CD8-positive, alpha-beta memory T cell (primary cell): ENCODE data around the gene C1QC. TPM values are rescaled to one million over a fixed set of nuclear protein-coding genes. Genes with fewer than 3 reads are reported as not detected.

Experiments used
- CTCF ChIA-PET: fragments of 350-600 bp; sonication (Branson Sonifier 250); formaldehyde crosslinking; loops from one replicate; lab custom pipeline; 2021; ENCODE audit warnings: antibody characterized with exemption; lab: Charles Lee
- POLR2A ChIA-PET: fragments of 350-600 bp; sonication (Branson Sonifier 250); formaldehyde crosslinking; loops from one replicate; lab custom pipeline; 2021; ENCODE audit warnings: antibody characterized with exemption; lab: Charles Lee
- DNase-seq, 5 donors: peaks; one replicate each; pipeline versions ENCODE4 v3.0.0 to v3.0.0-alpha.2; 2020 to 2022; ENCODE audit warnings: mixed read lengths in 1 of 5
- H3K27ac ChIP-seq: one replicate; pipeline ENCODE4 v1.7.0; 2013; ENCODE audit warnings: low read depth, mild to moderate bottlenecking, low read length, moderate library complexity
- H3K27me3 ChIP-seq: 2 replicates; pipeline ENCODE4 v1.7.0; 2013; ENCODE audit warnings: low read length, mild to moderate bottlenecking; ENCODE audit not compliant: insufficient read depth, poor library complexity, severe bottlenecking
- H3K36me3 ChIP-seq: 2 replicates; pipeline ENCODE4 v1.7.0; 2013; ENCODE audit warnings: mild to moderate bottlenecking, low read length, moderate library complexity; ENCODE audit not compliant: insufficient read depth
- H3K4me1 ChIP-seq: 2 replicates; pipeline ENCODE4 v1.7.0; 2013; ENCODE audit warnings: mild to moderate bottlenecking, low read length, moderate library complexity; ENCODE audit not compliant: insufficient read depth
- H3K4me3 ChIP-seq: 2 replicates; pipeline ENCODE4 v1.7.0; 2013; ENCODE audit warnings: mild to moderate bottlenecking, low read length
- H3K9me3 ChIP-seq: 2 replicates; pipeline ENCODE4 v1.7.0; 2013; ENCODE audit warnings: mild to moderate bottlenecking, low read length
- H3K27ac Mint-ChIP-seq, 8 donors: one replicate each; pipeline ENCODE4 v1.8.0; 2020 to 2021; ENCODE audit warnings: mixed read lengths in 8 of 8, mild to moderate bottlenecking in 6 of 8, inconsistent platforms in 3 of 8, moderate library complexity in 3 of 8
- H3K27me3 Mint-ChIP-seq, 2 donors: one replicate each; pipeline ENCODE4 v1.8.0; 2020 to 2021; ENCODE audit warnings: mixed read lengths in 2 of 2, mild to moderate bottlenecking in 1 of 2, moderate library complexity in 1 of 2
- H3K36me3 Mint-ChIP-seq, 3 donors: one replicate each; pipeline ENCODE4 v1.8.0; 2020 to 2021; ENCODE audit warnings: mixed read lengths in 3 of 3, inconsistent platforms in 1 of 3, mild to moderate bottlenecking in 1 of 3
- H3K4me1 Mint-ChIP-seq, 3 donors: one replicate each; pipeline ENCODE4 v1.8.0; 2020 to 2021; ENCODE audit warnings: mixed read lengths in 3 of 3, inconsistent platforms in 1 of 3, mild to moderate bottlenecking in 1 of 3
- H3K4me3 Mint-ChIP-seq, 7 donors: one replicate each; pipeline ENCODE4 v1.8.0; 2020 to 2021; ENCODE audit warnings: mixed read lengths in 7 of 7, mild to moderate bottlenecking in 6 of 7, moderate library complexity in 4 of 7, inconsistent platforms in 2 of 7
- H3K9me3 Mint-ChIP-seq, 5 donors: one replicate each; pipeline ENCODE4 v1.8.0; 2020 to 2022; ENCODE audit warnings: mixed read lengths in 5 of 5, mild to moderate bottlenecking in 3 of 5, moderate library complexity in 2 of 5, inconsistent platforms in 1 of 5
- polyA plus RNA-seq: library from polyadenylated mRNA; unstranded; fragments of 300-500 nt; fragmentation: Illumina TruSeq; gene quantifications from one replicate; pipeline ENCODE4 v1.2.3, GENCODE V29; 2021
- total RNA-seq, 2 experiments: library from RNA; stranded (reverse); gene quantifications; one replicate each; pipeline ENCODE4 v1.2.3, GENCODE V29; 2021

Gene C1QC
- total and polyA plus RNA-seq, 3 experiments from 2014 or later, result 0.93 to 1.4 TPM; not detected in 1

- Histone ChIP-seq H3K9me3 (no peaks in the 10 kb centered on the region), H3K27ac (no peak overlapping the region), H3K4me3 (no peak overlapping the region), H3K36me3 (no peaks in the 10 kb centered on the region), H3K4me1 (no peaks in the 10 kb centered on the region), H3K27me3 (peaks cover 4% of the 10 kb centered on the region)
- CTCF ChIA-PET, result no interaction called here
- no peaks in the 10 kb centered on the region for H3K9me3 Mint-ChIP-seq
- H3K4me3 Mint-ChIP-seq, result no peak overlapping the region
- H3K36me3 Mint-ChIP-seq, result no peaks in the 10 kb centered on the region
- no peak for DNase-seq
- H3K27ac Mint-ChIP-seq, result no peak overlapping the region
- H3K27me3 Mint-ChIP-seq, result peaks cover 12 to 52% of the 10 kb centered on the region in 2 donors
- POLR2A ChIA-PET, result no interaction called here
- no peaks in the 10 kb centered on the region for H3K4me1 Mint-ChIP-seq
Measured at GRCh38 chr1:22613572-22613918, 29.9 kb upstream of the C1QC start.

DNA sequence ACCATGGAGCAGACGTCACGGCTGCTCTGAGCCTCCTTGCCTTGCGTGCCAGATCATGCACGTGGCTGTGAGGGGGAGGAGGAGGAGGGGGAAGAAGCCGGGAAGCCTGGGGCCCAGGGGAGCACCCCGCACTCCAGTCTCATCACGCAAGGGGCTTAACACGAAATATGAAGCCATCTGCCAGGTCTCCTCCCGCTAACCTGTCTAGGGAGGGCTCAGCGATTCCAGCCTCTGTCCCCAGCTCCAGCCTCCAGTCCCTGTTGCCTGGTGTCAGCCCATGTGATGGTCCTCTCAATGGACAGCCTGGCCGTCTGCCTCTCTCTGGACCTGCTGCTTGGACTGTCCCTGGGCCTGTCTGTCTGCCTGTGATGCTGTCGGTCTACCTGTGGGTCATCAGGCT is 29.5 kb upstream of the C1QC start:
- no peaks in the 10 kb centered on the region for H3K4me1 ChIP-seq
- DNase-seq, result no peak
- no peaks in the 10 kb centered on the region for H3K36me3 ChIP-seq
- ChIA-PET POLR2A (no interaction called here), CTCF (no interaction called here)
- no peak overlapping the region for H3K27ac Mint-ChIP-seq
- no peaks in the 10 kb centered on the region for H3K4me1 Mint-ChIP-seq
- H3K4me3 ChIP-seq, result no peak overlapping the region
- peaks cover 4% of the 10 kb centered on the region for H3K27me3 ChIP-seq
- H3K27ac ChIP-seq, result no peak overlapping the region
- no peaks in the 10 kb centered on the region for H3K9me3 Mint-ChIP-seq
- H3K27me3 Mint-ChIP-seq, result peaks cover 13 to 50% of the 10 kb centered on the region in 2 donors
- H3K4me3 Mint-ChIP-seq, result no peak overlapping the region
- no peaks in the 10 kb centered on the region for H3K9me3 ChIP-seq
- H3K36me3 Mint-ChIP-seq, result no peaks in the 10 kb centered on the region

GRCh38 chr1:22615886-22616285 is 27.5 kb upstream of the C1QC start:
- Mint-ChIP-seq H3K4me1 (no peaks in the 10 kb centered on the region), H3K27me3 (peaks cover 14 to 46% of the 10 kb centered on the region in 2 donors), H3K27ac (no peak overlapping the region), H3K36me3 (no peaks in the 10 kb centered on the region), H3K4me3 (no peak overlapping the region), H3K9me3 (no peaks in the 10 kb centered on the region)
- no peaks in the 10 kb centered on the region for H3K9me3 ChIP-seq
- H3K4me1 ChIP-seq, result no peaks in the 10 kb centered on the region
- peaks cover 6% of the 10 kb centered on the region for H3K27me3 ChIP-seq
- H3K27ac ChIP-seq, result no peak overlapping the region
- CTCF ChIA-PET, result no interaction called here
- H3K4me3 ChIP-seq, result no peak overlapping the region
- POLR2A ChIA-PET, result interaction anchor here (0.6 kb wide), 1 partner anchor 24 kb away, joined by 3 read pairs; no protein-coding TSS in a partner anchor
- H3K36me3 ChIP-seq, result no peaks in the 10 kb centered on the region
- DNase-seq, result no peak

DNA sequence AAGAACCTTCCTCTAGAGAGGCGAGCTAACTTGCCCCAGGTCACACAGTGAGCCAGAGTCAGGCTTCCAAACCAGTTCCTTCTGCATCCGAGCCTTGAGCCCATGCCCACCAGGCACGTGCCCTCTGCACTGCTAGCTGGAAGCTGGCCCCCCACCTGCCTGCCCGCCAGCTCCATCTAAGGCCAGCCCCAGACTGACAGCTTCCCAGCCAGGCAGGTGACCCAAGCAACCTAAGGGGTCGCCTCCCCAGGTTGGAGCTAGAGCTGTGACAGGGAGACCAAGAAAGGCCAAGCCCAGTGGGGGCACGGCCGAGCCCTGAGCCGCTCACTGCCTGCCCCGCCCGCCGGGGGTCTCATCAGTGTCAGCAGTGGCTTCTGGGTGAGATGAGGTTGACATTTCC is 26.9 kb upstream of the C1QC start:
- Mint-ChIP-seq H3K27me3 (peaks cover 16 to 40% of the 10 kb centered on the region in 2 donors), H3K36me3 (no peaks in the 10 kb centered on the region), H3K9me3 (no peaks in the 10 kb centered on the region), H3K27ac (no peak overlapping the region), H3K4me1 (no peaks in the 10 kb centered on the region), H3K4me3 (no peak overlapping the region)
- no peaks in the 10 kb centered on the region for H3K9me3 ChIP-seq
- H3K36me3 ChIP-seq, result no peaks in the 10 kb centered on the region
- no peak overlapping the region for H3K27ac ChIP-seq
- H3K4me1 ChIP-seq, result no peaks in the 10 kb centered on the region
- no peak overlapping the region for H3K4me3 ChIP-seq
- H3K27me3 ChIP-seq, result peaks cover 9% of the 10 kb centered on the region
- CTCF ChIA-PET, result no interaction called here
- POLR2A ChIA-PET, result interaction anchor here (0.6 kb wide), 1 partner anchor 25 kb away, joined by 3 read pairs; no protein-coding TSS in a partner anchor
- no peak for DNase-seq

- Histone ChIP-seq H3K4me1 (no peaks in the 10 kb centered on the region), H3K36me3 (no peaks in the 10 kb centered on the region), H3K27me3 (peaks cover 9% of the 10 kb centered on the region), H3K4me3 (no peak overlapping the region), H3K9me3 (no peaks in the 10 kb centered on the region), H3K27ac (no peak overlapping the region)
- Mint-ChIP-seq H3K27ac (no peak overlapping the region), H3K4me1 (no peaks in the 10 kb centered on the region), H3K4me3 (no peak overlapping the region), H3K27me3 (peaks cover 15 to 42% of the 10 kb centered on the region in 2 donors), H3K9me3 (no peaks in the 10 kb centered on the region), H3K36me3 (no peaks in the 10 kb centered on the region)
- ChIA-PET CTCF (no interaction called here), POLR2A (no interaction called here)
- no peak for DNase-seq
Measured at GRCh38 chr1:22618056-22618455, 25.4 kb upstream of the C1QC start.

DNA sequence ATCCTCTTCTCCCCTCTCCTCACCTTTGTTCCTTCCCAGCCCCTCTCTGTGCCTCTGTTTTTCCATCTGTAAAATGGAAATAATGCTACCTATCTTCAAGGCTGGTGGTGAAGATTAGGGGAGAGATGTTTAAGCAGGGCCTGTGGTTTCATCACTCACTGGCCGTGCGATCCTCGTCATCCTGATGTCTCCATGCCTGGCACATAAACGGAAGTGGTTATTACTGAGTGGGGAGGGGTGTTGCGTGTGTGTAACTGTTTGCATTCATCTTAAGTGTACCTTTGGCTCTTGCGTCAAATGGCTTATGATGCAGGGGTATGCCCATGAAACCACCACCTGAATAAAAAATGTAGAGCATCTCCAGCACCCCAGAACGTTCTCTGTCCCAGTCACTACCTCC is 24.2 kb upstream of the C1QC start:
- H3K4me1 ChIP-seq, result no peaks in the 10 kb centered on the region
- Mint-ChIP-seq H3K9me3 (no peaks in the 10 kb centered on the region), H3K4me1 (no peaks in the 10 kb centered on the region), H3K4me3 (no peak overlapping the region), H3K27ac (peak overlapping the region in 2 of 8 donors; percentile 21 to 93), H3K36me3 (no peaks in the 10 kb centered on the region), H3K27me3 (peaks cover 15 to 45% of the 10 kb centered on the region in 2 donors)
- DNase-seq, result no peak
- CTCF ChIA-PET, result no interaction called here
- no peaks in the 10 kb centered on the region for H3K36me3 ChIP-seq
- H3K27me3 ChIP-seq, result peaks cover 9% of the 10 kb centered on the region
- H3K27ac ChIP-seq, result no peak overlapping the region
- no peak overlapping the region for H3K4me3 ChIP-seq
- H3K9me3 ChIP-seq, result no peaks in the 10 kb centered on the region
- POLR2A ChIA-PET, result no interaction called here

DNA sequence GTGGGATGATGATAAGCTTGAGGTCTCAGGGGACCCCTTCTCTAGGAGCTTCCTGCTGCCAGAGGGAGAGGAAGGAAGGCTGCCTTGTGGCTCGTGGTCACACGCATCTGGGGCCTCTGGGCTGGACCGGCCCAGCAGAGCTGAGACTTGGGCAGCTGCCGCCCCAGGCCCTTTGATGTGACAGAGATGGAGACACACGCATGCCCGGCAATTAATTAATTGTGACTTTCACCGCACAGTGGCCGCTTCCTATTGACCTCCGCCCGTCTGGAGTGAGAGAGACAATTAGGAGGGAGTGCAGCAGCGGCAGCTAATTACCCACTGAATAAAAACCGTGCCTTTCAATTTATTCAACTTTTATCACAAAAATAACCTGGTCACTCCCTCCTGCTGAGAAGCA is 23.6 kb upstream of the C1QC start:
- DNase-seq, result no peak
- Histone ChIP-seq H3K27me3 (peaks cover 9% of the 10 kb centered on the region), H3K27ac (no peak overlapping the region), H3K4me3 (no peak overlapping the region), H3K4me1 (no peaks in the 10 kb centered on the region), H3K36me3 (no peaks in the 10 kb centered on the region), H3K9me3 (no peaks in the 10 kb centered on the region)
- CTCF ChIA-PET, result no interaction called here
- POLR2A ChIA-PET, result no interaction called here
- Mint-ChIP-seq H3K4me1 (no peaks in the 10 kb centered on the region), H3K36me3 (no peaks in the 10 kb centered on the region), H3K4me3 (no peak overlapping the region), H3K27ac (peak overlapping the region in 2 of 8 donors; percentile 57 to 93), H3K9me3 (no peaks in the 10 kb centered on the region), H3K27me3 (peaks cover 10 to 45% of the 10 kb centered on the region in 2 donors)

DNA sequence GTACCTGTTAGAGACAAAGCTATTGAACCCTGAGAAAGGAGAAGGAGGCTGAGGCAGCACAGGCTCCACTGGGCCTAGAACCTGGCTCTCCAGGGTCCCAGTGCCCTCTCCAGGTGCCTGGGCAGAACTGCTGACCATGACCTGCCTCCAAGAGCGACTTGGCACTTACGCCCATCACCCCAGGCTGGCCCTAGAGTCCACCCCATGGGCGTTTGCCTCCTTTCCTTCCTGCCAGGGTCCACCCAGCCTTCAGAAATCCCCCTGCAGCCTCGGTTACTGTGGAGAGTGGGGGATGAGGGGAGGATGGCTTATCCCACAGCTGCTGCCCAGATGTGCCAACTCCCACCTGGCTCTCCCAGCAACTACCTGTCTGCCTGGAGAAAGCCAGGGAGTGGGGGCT is 21.7 kb upstream of the C1QC start:
- H3K4me1 ChIP-seq, result no peaks in the 10 kb centered on the region
- peaks cover 9% of the 10 kb centered on the region for H3K27me3 ChIP-seq
- H3K4me3 ChIP-seq, result no peak overlapping the region
- H3K36me3 ChIP-seq, result no peaks in the 10 kb centered on the region
- H3K27ac Mint-ChIP-seq, result no peak overlapping the region
- ChIA-PET POLR2A (no interaction called here), CTCF (no interaction called here)
- H3K27ac ChIP-seq, result no peak overlapping the region
- no peak overlapping the region for H3K4me3 Mint-ChIP-seq
- no peaks in the 10 kb centered on the region for H3K9me3 ChIP-seq
- H3K36me3 Mint-ChIP-seq, result no peaks in the 10 kb centered on the region
- no peak for DNase-seq
- H3K27me3 Mint-ChIP-seq, result peaks cover 9 to 52% of the 10 kb centered on the region in 2 donors
- no peaks in the 10 kb centered on the region for H3K4me1 Mint-ChIP-seq
- H3K9me3 Mint-ChIP-seq, result no peaks in the 10 kb centered on the region
